ENCODE data around the gene IL16. TPM values are rescaled to one million over a fixed set of nuclear protein-coding genes. Genes with fewer than 3 reads are reported as not detected.

Gene IL16
- polyA plus RNA-seq, 1 donor from 2014 or later: not detected

DNA sequence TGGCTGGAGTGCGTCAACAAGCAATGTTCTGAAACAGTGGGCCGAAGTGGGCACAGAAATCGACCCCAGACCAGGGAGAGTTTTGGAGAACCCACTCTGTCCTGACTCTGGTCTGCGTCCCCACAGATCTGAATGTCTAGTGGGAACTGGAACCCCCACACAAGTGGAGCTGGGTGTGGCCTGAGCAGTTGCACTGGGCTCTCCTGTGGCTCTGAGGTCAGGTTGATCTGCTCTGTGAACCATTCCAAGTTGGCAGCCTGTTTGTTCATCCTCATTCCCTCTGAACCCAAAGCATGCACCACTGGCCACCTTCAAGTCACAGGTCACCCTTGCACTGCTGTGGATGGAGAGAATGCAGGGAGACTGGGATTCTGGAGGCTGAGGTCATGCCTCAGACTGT lies 66.8 kb downstream of the IL16 start:
- no peak overlapping the region for H2AFZ ChIP-seq (ENCODE audit: low read depth, low read length)
- no peaks in the 10 kb centered on the region for H3K9me2 ChIP-seq (ENCODE audit: insufficient read depth, low read length)
- TF ChIP-seq TAF1 (IDR thresholded peaks at IDR 0.05; ENCODE audit: low read depth) (no peak), REST (IDR thresholded peaks at IDR 0.05; ENCODE audit: borderline replicate concordance) (no peak), POLR2AphosphoS5 (IDR thresholded peaks at IDR 0.05) (no peak), EP300 (conservative IDR thresholded peaks at IDR 0.05; ENCODE audit: poor library complexity, severe bottlenecking) (no peak), RAD21 (conservative IDR thresholded peaks at IDR 0.05) (no peak), SMC3 (conservative IDR thresholded peaks at IDR 0.05; ENCODE audit: poor library complexity) (no peak), CTCF (IDR thresholded peaks at IDR 0.05; ENCODE audit: poor library complexity, severe bottlenecking) (no peak), EZH2 (IDR thresholded peaks at IDR 0.05; ENCODE audit: borderline replicate concordance, insufficient read depth, low read length, poor library complexity, severe bottlenecking) (no peak), MXI1 (conservative IDR thresholded peaks at IDR 0.05; ENCODE audit: poor library complexity, severe bottlenecking) (no peak)
- no peaks in the 10 kb centered on the region for H3K9me3 ChIP-seq (ENCODE audit: low read length)
- H3K4me2 ChIP-seq (ENCODE audit: low read length): no peak overlapping the region
- H3F3A ChIP-seq (ENCODE audit: insufficient read depth, low read length, poor library complexity, severe bottlenecking): no peaks in the 10 kb centered on the region
- no peak overlapping the region for H3K4me3 ChIP-seq (ENCODE audit: low read length)
- H3K36me3 ChIP-seq (ENCODE audit: insufficient read depth, low read length): no peaks in the 10 kb centered on the region
- H3K79me2 ChIP-seq (replicated peaks; ENCODE audit: insufficient read depth, low read length): no peaks in the 10 kb centered on the region
- no peaks in the 10 kb centered on the region for H3K27me3 ChIP-seq (ENCODE audit: insufficient read depth, low read depth, low read length)
- no peak overlapping the region for H3K9ac ChIP-seq (ENCODE audit: low read length)
- H3K27ac ChIP-seq (ENCODE audit: low read length): no peak overlapping the region
- no peaks in the 10 kb centered on the region for H4K20me1 ChIP-seq (ENCODE audit: insufficient read depth)

DNA sequence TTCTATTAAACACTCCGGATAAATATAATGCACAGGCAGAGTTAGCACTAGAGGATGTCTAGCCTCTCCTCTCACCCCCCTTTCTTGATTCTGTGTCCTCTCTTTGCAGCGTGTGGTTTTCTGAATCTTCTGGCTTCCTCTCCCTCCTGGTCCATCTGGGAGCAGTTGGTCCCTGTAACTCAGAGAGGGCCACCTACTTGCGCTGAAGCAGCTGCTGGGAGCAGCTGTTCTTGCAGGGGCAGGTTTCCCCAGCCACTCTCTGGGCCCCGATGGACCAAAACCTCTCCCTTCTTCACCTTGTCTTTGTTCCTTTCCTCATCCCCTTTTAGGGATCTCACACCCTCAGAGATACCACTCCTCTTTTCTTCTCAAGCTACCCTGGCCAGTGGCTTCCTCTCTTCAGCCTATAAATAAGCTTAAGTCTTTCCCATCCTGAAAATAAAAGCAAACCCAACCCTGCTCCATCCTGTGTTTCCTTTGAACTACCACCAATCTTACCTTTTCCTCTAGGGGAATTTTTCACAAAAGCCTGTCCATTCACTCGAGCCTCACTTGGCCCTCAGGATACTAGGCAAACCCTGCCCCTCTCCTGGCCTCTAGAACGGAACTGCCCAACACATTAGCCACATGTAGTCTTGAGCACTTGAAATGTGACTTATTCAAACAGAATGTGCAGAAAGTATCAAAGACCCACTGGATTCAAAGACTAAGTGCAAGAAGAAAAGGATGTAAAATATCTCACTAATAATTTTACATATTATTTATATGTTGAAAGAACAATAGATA lies 67.6 kb downstream of the IL16 start:
- H3K4me3 ChIP-seq (ENCODE audit: low read length): no peak overlapping the region
- H3K27ac ChIP-seq (ENCODE audit: low read length): no peak overlapping the region
- no peaks in the 10 kb centered on the region for H4K20me1 ChIP-seq (ENCODE audit: insufficient read depth)
- H3F3A ChIP-seq (ENCODE audit: insufficient read depth, low read length, poor library complexity, severe bottlenecking): no peaks in the 10 kb centered on the region
- TF ChIP-seq POLR2AphosphoS5 (IDR thresholded peaks at IDR 0.05): no peak
- no peak for TF ChIP-seq TAF1 (IDR thresholded peaks at IDR 0.05; ENCODE audit: low read depth)
- TF ChIP-seq MXI1 (conservative IDR thresholded peaks at IDR 0.05; ENCODE audit: poor library complexity, severe bottlenecking): no peak
- no peak for TF ChIP-seq SMC3 (conservative IDR thresholded peaks at IDR 0.05; ENCODE audit: poor library complexity)
- TF ChIP-seq EZH2 (IDR thresholded peaks at IDR 0.05; ENCODE audit: borderline replicate concordance, insufficient read depth, low read length, poor library complexity, severe bottlenecking): no peak
- no peak for TF ChIP-seq EP300 (conservative IDR thresholded peaks at IDR 0.05; ENCODE audit: poor library complexity, severe bottlenecking)
- TF ChIP-seq RAD21 (conservative IDR thresholded peaks at IDR 0.05): no peak
- no peak for TF ChIP-seq REST (IDR thresholded peaks at IDR 0.05; ENCODE audit: borderline replicate concordance)
- TF ChIP-seq CTCF (IDR thresholded peaks at IDR 0.05; ENCODE audit: poor library complexity, severe bottlenecking): no peak
- no peaks in the 10 kb centered on the region for H3K36me3 ChIP-seq (ENCODE audit: insufficient read depth, low read length)
- H3K27me3 ChIP-seq (ENCODE audit: insufficient read depth, low read depth, low read length): peaks cover 4% of the 10 kb centered on the region
- no peaks in the 10 kb centered on the region for H3K9me2 ChIP-seq (ENCODE audit: insufficient read depth, low read length)
- no peak overlapping the region for H3K9ac ChIP-seq (ENCODE audit: low read length)
- H3K9me3 ChIP-seq (ENCODE audit: low read length): no peaks in the 10 kb centered on the region
- no peaks in the 10 kb centered on the region for H3K79me2 ChIP-seq (replicated peaks; ENCODE audit: insufficient read depth, low read length)
- H3K4me2 ChIP-seq (ENCODE audit: low read length): no peak overlapping the region
- no peak overlapping the region for H2AFZ ChIP-seq (ENCODE audit: low read depth, low read length)

Data from neural cell (in vitro differentiated cells).